Measurements from ENCODE around the gene TUBA1B. TPM values are rescaled to one million over a fixed set of nuclear protein-coding genes. Genes with fewer than 3 reads are reported as not detected.

Gene TUBA1B
- total and polyA plus RNA-seq, 2 of the 8 experiments (the other 6 are each of a cell fraction or from before 2014, with no cell fraction given): 2,092 to 6,837 TPM

GRCh38 chr12:49147384-49147783 is 16.2 kb upstream of the TUBA1B start (continued):
- no peak for TF ChIP-seq CBX8 (IDR thresholded peaks at IDR 0.05; ENCODE audit: borderline replicate concordance, low read depth, low read length)
- no peak for TF ChIP-seq EGR1 (IDR thresholded peaks at IDR 0.05; ENCODE audit: borderline replicate concordance, low read depth, low read length)
